ENCODE data around the gene AKT2.

GRCh38 chr19:40231057-40231456 lies 54.1 kb downstream of the AKT2 start:
- no peak for TF ChIP-seq POLR2A (IDR thresholded peaks at IDR 0.05)
- TF ChIP-seq, protein P1, sequence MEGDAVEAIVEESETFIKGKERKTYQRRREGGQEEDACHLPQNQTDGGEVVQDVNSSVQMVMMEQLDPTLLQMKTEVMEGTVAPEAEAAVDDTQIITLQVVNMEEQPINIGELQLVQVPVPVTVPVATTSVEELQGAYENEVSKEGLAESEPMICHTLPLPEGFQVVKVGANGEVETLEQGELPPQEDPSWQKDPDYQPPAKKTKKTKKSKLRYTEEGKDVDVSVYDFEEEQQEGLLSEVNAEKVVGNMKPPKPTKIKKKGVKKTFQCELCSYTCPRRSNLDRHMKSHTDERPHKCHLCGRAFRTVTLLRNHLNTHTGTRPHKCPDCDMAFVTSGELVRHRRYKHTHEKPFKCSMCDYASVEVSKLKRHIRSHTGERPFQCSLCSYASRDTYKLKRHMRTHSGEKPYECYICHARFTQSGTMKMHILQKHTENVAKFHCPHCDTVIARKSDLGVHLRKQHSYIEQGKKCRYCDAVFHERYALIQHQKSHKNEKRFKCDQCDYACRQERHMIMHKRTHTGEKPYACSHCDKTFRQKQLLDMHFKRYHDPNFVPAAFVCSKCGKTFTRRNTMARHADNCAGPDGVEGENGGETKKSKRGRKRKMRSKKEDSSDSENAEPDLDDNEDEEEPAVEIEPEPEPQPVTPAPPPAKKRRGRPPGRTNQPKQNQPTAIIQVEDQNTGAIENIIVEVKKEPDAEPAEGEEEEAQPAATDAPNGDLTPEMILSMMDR (IDR thresholded peaks at IDR 0.05): no peak

Data from vagina (tissue), 2 donors.